Activated CD8-positive, alpha-beta memory T cell treated with anti-CD3 and anti-CD28 coated beads for 4 hours (primary cell): ENCODE results near the gene CHN1.

Experiments
- DNase-seq, 2 donors: peaks; one replicate each; pipeline ENCODE4 v3.0.0-alpha.2; 2020; ENCODE audit warnings: low read depth in 2 of 2

Gene CHN1

GRCh38 chr2:174787487-174788205 is 217.5 kb downstream of the CHN1 start:
- DNase-seq: no peak

- DNase-seq: no peak
These were observed 219.0 kb downstream of the CHN1 start for GRCh38 chr2:174786066-174786725.

GRCh38 chr2:174785481-174785880 is 219.7 kb downstream of the CHN1 start:
- DNase-seq: no peak

GRCh38 chr2:174784909-174785308 is 220.3 kb downstream of the CHN1 start:
- no peak for DNase-seq

GRCh38 chr2:174784316-174784715 is 220.9 kb downstream of the CHN1 start:
- no peak for DNase-seq

GRCh38 chr2:174781996-174782395 is 223.2 kb downstream of the CHN1 start:
- DNase-seq: no peak

GRCh38 chr2:174781298-174781697 is 223.9 kb downstream of the CHN1 start:
- no peak for DNase-seq

- no peak for DNase-seq
These were observed 224.3 kb downstream of the CHN1 start for GRCh38 chr2:174780856-174781255.

GRCh38 chr2:174780191-174780840 is 224.9 kb downstream of the CHN1 start:
- no peak for DNase-seq

GRCh38 chr2:174779361-174779928 is 225.7 kb downstream of the CHN1 start:
- DNase-seq: no peak

GRCh38 chr2:174778085-174778981 is 226.8 kb downstream of the CHN1 start:
- peak; percentile 36 to 51 for DNase-seq

GRCh38 chr2:174777347-174778084 is 227.7 kb downstream of the CHN1 start:
- no peak for DNase-seq

GRCh38 chr2:174776675-174777074 is 228.5 kb downstream of the CHN1 start:
- no peak for DNase-seq

- DNase-seq: no peak
These were observed 229.0 kb downstream of the CHN1 start for GRCh38 chr2:174776223-174776622.

GRCh38 chr2:174775571-174775980 is 229.6 kb downstream of the CHN1 start:
- DNase-seq: no peak

GRCh38 chr2:174774886-174775285 is 230.3 kb downstream of the CHN1 start:
- DNase-seq: no peak

- DNase-seq: no peak
These were observed 232.0 kb downstream of the CHN1 start for GRCh38 chr2:174773215-174773614.

GRCh38 chr2:174772472-174772801 is 232.7 kb downstream of the CHN1 start:
- DNase-seq: no peak

- no peak for DNase-seq
These were observed 233.3 kb downstream of the CHN1 start for GRCh38 chr2:174771631-174772471.

- no peak for DNase-seq
These were observed 234.0 kb downstream of the CHN1 start for GRCh38 chr2:174771136-174771535.
